ENCODE data around the gene DOK4.

DNA sequence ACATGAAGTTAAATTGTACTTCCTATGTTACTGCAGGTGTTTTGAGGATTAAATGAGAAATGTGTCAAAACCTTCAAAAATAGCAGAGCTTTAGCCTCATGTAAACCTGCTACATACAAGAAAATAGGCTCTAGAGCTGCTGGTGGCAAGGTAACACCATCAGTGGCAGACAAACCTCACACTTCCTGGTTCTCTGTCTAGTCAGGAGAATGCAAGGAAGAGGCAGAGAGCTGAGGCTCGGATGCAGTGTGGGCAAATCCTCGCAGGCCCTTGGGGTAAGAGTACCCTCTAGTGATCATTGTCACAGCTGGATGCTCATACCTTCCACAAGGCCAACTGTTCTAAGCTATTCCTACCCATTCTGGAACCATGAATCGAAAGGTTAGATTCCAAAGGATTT lies 53.3 kb downstream of the DOK4 start:
- TF ChIP-seq, protein P1, sequence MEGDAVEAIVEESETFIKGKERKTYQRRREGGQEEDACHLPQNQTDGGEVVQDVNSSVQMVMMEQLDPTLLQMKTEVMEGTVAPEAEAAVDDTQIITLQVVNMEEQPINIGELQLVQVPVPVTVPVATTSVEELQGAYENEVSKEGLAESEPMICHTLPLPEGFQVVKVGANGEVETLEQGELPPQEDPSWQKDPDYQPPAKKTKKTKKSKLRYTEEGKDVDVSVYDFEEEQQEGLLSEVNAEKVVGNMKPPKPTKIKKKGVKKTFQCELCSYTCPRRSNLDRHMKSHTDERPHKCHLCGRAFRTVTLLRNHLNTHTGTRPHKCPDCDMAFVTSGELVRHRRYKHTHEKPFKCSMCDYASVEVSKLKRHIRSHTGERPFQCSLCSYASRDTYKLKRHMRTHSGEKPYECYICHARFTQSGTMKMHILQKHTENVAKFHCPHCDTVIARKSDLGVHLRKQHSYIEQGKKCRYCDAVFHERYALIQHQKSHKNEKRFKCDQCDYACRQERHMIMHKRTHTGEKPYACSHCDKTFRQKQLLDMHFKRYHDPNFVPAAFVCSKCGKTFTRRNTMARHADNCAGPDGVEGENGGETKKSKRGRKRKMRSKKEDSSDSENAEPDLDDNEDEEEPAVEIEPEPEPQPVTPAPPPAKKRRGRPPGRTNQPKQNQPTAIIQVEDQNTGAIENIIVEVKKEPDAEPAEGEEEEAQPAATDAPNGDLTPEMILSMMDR (IDR thresholded peaks at IDR 0.05; ENCODE audit: extremely low read depth in 1 of 2, insufficient read depth in 1 of 2, low read depth in 1 of 2, low read length in 2 of 2): no peak
- no peak for TF ChIP-seq POLR2AphosphoS5 (IDR thresholded peaks at IDR 0.05; ENCODE audit: insufficient read depth, low read depth, low read length)

Measured in endothelial cell of umbilical vein (primary cell).